WTC11 (cell line): ENCODE data around the gene MAML2.

Experiments
- SMAD3 ChIP-seq: sonication (generic); formaldehyde crosslinking; IDR thresholded peaks from 2 replicates; pipeline ENCODE4 v1.8.0; 2022; ENCODE audit warnings: missing genetic modification reagents, mild to moderate bottlenecking, borderline replicate concordance
- TF ChIP-seq, protein P1 (sequence below): sonication (generic); formaldehyde crosslinking; IDR thresholded peaks from 2 replicates; pipeline ENCODE4 v1.8.1; 2023; ENCODE audit warnings: mild to moderate bottlenecking, missing genetic modification reagents

DNA sequence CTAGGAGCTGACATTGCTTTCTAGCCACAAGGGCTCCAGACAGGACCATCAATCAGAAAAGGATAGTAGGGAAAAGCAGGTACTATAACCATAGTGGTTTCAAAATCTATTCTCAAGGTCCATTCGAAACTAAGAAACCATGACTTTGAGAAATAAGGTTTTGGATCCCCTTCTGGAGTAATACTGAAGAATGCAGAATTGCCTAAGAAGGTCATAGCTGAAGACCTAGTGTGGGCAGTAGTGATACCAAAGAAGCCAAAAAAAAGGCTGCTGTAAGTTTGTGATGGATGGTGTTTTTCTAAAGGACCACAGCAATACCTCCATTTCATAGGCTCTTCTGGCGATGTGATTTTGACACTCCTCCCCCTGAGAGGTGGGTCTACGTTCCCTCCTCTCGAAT lies 163.1 kb downstream of the MAML2 start:
- TF ChIP-seq SMAD3, result no peak
- TF ChIP-seq, protein P1, sequence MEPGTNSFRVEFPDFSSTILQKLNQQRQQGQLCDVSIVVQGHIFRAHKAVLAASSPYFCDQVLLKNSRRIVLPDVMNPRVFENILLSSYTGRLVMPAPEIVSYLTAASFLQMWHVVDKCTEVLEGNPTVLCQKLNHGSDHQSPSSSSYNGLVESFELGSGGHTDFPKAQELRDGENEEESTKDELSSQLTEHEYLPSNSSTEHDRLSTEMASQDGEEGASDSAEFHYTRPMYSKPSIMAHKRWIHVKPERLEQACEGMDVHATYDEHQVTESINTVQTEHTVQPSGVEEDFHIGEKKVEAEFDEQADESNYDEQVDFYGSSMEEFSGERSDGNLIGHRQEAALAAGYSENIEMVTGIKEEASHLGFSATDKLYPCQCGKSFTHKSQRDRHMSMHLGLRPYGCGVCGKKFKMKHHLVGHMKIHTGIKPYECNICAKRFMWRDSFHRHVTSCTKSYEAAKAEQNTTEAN (CRISPR knock-in tag), result no peak
